T-helper 2 cell treated with Interferon-gamma antibody and Interleukin-4, amounts not matched to agents 5 μg/mL and 100 μg/mL, for 36 hours (primary cell): ENCODE results near the gene AKAP13.

Experiments used
- DNase-seq: peaks from one replicate; pipeline ENCODE4 v3.0.0; 2021; ENCODE audit warnings: low spot score
- H3K27ac Mint-ChIP-seq: one replicate; pipeline ENCODE4 v1.8.0; 2021; ENCODE audit warnings: mild to moderate bottlenecking, mixed read lengths
- H3K27me3 Mint-ChIP-seq: one replicate; pipeline ENCODE4 v1.8.0; 2021; ENCODE audit warnings: low read depth, mixed read lengths
- H3K36me3 Mint-ChIP-seq: one replicate; pipeline ENCODE4 v1.8.0; 2021; ENCODE audit warnings: low read depth, mixed read lengths
- H3K4me1 Mint-ChIP-seq: one replicate; pipeline ENCODE4 v1.8.0; 2021; ENCODE audit warnings: low read depth, mixed read lengths
- H3K4me3 Mint-ChIP-seq: one replicate; pipeline ENCODE4 v1.8.0; 2022; ENCODE audit warnings: mild to moderate bottlenecking, moderate library complexity, mixed read lengths
- H3K9me3 Mint-ChIP-seq: one replicate; pipeline ENCODE4 v1.8.0; 2021; ENCODE audit warnings: mixed read lengths

Gene AKAP13

GRCh38 chr15:85760049-85760448, 379.6 kb downstream of the AKAP13 start:
- H3K4me3 Mint-ChIP-seq = no peak overlapping the region
- no peak overlapping the region for H3K27ac Mint-ChIP-seq
- H3K27me3 Mint-ChIP-seq = no peaks in the 10 kb centered on the region
- no peaks in the 10 kb centered on the region for H3K4me1 Mint-ChIP-seq
- DNase-seq = no peak
- H3K9me3 Mint-ChIP-seq = no peaks in the 10 kb centered on the region
- H3K36me3 Mint-ChIP-seq = no peaks in the 10 kb centered on the region

GRCh38 chr15:85760531-85761371, 380.3 kb downstream of the AKAP13 start:
- H3K4me3 Mint-ChIP-seq = no peak overlapping the region
- H3K27me3 Mint-ChIP-seq = no peaks in the 10 kb centered on the region
- no peaks in the 10 kb centered on the region for H3K4me1 Mint-ChIP-seq
- H3K27ac Mint-ChIP-seq = no peak overlapping the region
- H3K36me3 Mint-ChIP-seq = no peaks in the 10 kb centered on the region
- no peaks in the 10 kb centered on the region for H3K9me3 Mint-ChIP-seq
- DNase-seq = no peak

DNA sequence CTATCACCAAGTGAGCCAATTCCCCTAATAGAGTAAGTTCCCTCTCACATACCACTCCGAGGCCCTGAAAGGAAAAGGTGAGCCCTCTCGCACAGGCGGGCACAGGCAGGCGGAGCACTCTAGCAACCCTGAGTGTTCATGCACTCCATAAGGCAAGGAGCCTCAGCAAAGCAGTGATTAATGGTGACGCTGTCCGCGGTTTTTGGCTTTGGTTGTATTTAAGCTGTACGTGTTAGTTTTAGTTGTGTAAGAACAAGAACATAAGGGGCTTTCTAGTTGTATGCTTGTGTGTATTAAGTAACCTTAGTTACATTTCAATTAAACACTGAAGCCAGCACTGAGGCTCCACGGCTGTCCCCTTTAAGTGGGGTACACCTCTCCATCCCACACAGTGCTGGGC, 381.2 kb downstream of the AKAP13 start:
- Mint-ChIP-seq H3K4me1 (no peaks in the 10 kb centered on the region), H3K36me3 (no peaks in the 10 kb centered on the region), H3K27me3 (no peaks in the 10 kb centered on the region), H3K9me3 (no peaks in the 10 kb centered on the region), H3K4me3 (no peak overlapping the region), H3K27ac (no peak overlapping the region)
- DNase-seq = no peak

DNA sequence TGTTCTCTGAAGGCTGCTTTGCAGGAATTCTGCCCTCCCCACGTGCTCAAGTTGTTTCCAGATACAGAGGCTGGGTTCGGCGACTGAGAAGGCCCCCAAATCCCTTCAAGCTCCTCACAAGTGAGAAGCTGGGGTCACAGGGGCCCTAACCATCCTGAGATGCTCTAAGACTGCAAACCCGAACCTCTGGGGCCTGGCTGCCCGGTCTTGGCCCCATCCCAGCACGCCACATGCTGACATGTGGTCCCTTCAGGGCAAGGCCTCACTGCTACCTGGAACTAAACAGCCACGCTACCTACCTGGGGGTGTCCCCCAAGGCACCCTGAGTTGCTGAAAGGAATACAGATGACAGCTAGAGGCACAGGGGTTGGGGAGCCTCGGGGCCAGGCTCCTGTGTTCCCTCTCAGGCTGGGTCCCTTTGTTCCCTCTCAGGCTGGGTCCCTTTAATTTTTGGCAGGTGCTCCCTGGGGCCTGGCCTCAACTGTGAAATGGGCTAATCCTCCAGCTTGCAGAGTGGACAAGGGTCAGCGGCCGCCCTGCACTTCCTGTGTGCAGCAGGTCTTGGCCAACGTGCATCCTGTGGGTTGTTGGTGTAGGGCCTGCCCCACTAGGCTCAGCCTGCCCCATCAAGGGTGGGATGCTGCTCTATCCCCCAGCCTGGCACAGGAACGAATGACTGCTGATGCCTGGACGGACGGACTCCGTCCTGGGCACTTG, 381.8 kb downstream of the AKAP13 start:
- no peaks in the 10 kb centered on the region for H3K4me1 Mint-ChIP-seq
- no peak overlapping the region for H3K4me3 Mint-ChIP-seq
- DNase-seq = no peak
- H3K36me3 Mint-ChIP-seq = no peaks in the 10 kb centered on the region
- H3K9me3 Mint-ChIP-seq = no peaks in the 10 kb centered on the region
- no peak overlapping the region for H3K27ac Mint-ChIP-seq
- no peaks in the 10 kb centered on the region for H3K27me3 Mint-ChIP-seq

GRCh38 chr15:85762756-85763127, 382.3 kb downstream of the AKAP13 start:
- H3K9me3 Mint-ChIP-seq = no peaks in the 10 kb centered on the region
- H3K36me3 Mint-ChIP-seq = no peaks in the 10 kb centered on the region
- no peaks in the 10 kb centered on the region for H3K4me1 Mint-ChIP-seq
- no peak overlapping the region for H3K27ac Mint-ChIP-seq
- DNase-seq = no peak
- H3K4me3 Mint-ChIP-seq = no peak overlapping the region
- no peaks in the 10 kb centered on the region for H3K27me3 Mint-ChIP-seq

DNA sequence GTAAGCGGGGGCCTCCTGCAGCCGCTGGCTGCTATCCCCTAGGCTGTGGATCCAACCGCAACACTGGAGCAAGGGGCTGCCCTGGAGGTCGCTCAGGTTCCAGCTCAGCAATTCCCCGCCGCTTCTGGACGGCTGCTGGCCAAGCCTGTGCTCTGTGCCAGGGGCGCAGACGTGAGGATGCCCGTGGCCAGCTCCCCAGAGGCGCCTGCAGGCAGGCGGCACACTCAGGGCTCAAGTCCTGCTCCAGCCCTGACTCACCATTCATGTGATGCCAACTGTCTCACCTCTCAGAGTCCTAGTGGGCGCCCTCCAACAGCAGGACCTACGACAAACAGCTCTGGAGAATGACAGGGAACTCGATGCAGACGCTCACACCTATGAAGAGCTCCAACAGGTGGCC, 382.8 kb downstream of the AKAP13 start:
- Mint-ChIP-seq H3K9me3 (no peaks in the 10 kb centered on the region), H3K36me3 (no peaks in the 10 kb centered on the region), H3K27me3 (no peaks in the 10 kb centered on the region), H3K27ac (no peak overlapping the region), H3K4me3 (no peak overlapping the region), H3K4me1 (no peaks in the 10 kb centered on the region)
- no peak for DNase-seq

DNA sequence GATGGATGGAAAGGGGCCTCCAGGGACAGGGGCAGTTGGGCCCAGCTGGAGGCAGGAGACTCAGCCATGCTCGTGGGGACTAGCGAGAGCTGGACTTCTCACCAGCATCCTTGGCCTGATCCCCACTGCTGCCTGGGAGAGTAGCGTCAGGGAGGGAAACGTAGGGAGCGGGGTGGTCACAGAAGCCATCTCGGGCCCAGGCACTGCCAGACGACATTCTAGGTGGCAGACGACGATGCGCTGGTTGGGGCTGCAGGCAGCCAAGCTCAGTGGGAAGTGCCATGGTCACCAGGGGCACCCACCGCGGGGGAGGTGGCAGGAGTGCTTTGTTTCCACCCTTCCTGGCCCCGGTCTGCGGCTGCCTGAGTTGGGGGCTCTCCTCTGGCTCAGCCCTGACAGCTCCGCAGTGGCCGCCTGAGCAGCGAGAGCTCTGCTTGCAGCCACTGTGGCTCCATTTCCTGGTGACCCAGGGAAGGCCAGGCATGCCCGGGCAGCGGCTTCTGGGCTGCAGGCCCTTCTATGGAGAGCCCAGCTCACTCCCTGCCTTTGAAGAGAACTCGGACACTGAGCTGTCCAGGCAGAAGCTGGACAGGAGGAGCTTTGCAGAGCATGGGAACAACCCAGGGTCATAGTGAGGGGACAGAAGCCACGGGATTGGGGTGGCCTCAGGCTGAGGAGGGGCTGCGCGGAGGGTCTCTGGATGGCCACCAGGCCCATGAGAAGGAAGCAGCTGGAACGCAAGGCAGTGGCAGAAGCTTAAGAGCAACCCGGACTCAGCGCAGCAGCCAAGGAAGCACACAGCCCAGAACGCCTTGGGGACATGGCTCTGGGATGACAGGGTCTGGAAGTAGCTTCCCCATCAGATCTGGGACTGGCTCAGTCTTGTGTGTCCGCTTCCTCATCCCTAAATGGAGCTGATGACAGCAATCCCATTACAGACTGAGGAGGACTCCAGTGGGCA, 383.6 kb downstream of the AKAP13 start:
- no peaks in the 10 kb centered on the region for H3K4me1 Mint-ChIP-seq
- no peaks in the 10 kb centered on the region for H3K36me3 Mint-ChIP-seq
- H3K9me3 Mint-ChIP-seq = no peaks in the 10 kb centered on the region
- no peak overlapping the region for H3K27ac Mint-ChIP-seq
- DNase-seq = no peak
- H3K27me3 Mint-ChIP-seq = no peaks in the 10 kb centered on the region
- no peak overlapping the region for H3K4me3 Mint-ChIP-seq

- Mint-ChIP-seq H3K36me3 (no peaks in the 10 kb centered on the region), H3K27me3 (no peaks in the 10 kb centered on the region), H3K27ac (no peak overlapping the region), H3K9me3 (no peaks in the 10 kb centered on the region), H3K4me1 (no peaks in the 10 kb centered on the region), H3K4me3 (no peak overlapping the region)
- no peak for DNase-seq
These were observed 384.4 kb downstream of the AKAP13 start for GRCh38 chr15:85764649-85765277.

DNA sequence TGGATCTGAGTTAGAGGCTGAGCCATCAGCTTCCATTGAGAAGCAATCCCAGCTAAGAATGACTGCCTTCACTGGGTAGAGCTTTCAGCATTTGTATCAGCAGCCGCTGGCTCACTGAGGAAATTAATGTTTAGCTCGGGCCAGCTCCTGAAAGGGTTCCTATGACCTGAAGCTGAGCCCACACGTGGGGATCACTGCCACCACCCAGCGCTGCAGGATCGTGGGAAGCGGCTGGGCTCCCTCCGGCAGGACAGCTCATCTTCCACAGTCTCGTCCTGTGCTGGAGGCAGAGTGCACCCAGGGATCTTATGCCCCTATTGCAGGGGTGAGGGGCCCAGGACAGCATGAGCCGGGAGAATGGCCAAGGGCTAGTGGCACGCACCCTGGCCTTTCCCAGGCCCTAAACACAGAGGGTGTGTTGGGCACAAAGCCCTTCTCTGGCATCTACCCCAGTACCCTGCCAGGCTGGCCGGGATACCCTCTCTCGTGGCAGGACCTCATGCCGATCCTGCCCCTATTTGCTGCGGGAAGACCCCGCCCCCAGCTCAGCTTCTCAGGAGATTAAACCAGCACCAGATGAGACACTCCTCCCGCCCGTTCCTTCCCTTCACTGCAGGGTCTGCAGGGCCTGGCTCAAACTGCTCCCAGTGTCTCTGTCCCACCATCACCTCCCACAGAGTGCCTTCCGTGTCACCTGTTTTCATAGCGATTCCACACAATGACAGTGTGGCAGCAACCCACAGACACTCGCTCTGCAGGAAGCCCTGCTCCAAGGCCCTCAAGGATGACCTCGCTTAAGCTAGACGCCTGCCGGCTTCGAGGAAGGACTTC, 385.8 kb downstream of the AKAP13 start:
- H3K9me3 Mint-ChIP-seq = no peaks in the 10 kb centered on the region
- no peaks in the 10 kb centered on the region for H3K27me3 Mint-ChIP-seq
- no peak overlapping the region for H3K27ac Mint-ChIP-seq
- H3K4me3 Mint-ChIP-seq = no peak overlapping the region
- H3K36me3 Mint-ChIP-seq = no peaks in the 10 kb centered on the region
- no peak for DNase-seq
- H3K4me1 Mint-ChIP-seq = no peaks in the 10 kb centered on the region

- H3K9me3 Mint-ChIP-seq = no peaks in the 10 kb centered on the region
- H3K27me3 Mint-ChIP-seq = no peaks in the 10 kb centered on the region
- no peaks in the 10 kb centered on the region for H3K4me1 Mint-ChIP-seq
These were observed 387.6 kb downstream of the AKAP13 start for GRCh38 chr15:85767785-85768529.

DNA sequence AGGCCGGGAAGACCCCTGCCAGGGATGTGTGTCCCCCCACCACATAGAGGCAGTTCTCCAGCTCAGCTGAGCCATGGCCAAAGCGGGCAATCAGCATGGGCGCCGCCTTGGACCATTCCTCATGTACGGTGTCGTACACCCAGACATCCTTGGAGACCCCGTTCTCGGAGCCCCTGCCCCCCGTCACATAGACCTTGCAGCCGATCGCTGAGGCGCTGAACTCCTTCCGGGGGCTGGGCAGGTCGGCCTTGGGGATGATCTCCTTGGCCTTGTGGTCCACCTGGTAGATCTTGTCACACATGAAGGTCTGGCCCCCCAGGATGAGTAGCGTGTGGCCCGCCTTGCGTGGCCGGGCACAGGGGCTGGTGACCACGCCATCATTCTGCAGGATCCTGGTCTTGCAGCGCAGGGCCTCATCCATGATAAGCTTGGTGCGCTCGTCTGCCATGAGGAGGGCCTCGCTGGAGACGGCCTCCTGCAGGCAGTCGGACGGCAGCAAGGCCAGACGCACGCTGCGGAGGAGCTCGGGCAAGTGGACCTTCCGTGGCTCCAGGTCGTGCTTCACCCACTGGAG, 388.3 kb downstream of the AKAP13 start:
- no peak for DNase-seq
- no peak overlapping the region for H3K4me3 Mint-ChIP-seq
- H3K27ac Mint-ChIP-seq = no peak overlapping the region
- no peaks in the 10 kb centered on the region for H3K4me1 Mint-ChIP-seq
- H3K36me3 Mint-ChIP-seq = no peaks in the 10 kb centered on the region
- no peaks in the 10 kb centered on the region for H3K27me3 Mint-ChIP-seq
- H3K9me3 Mint-ChIP-seq = no peaks in the 10 kb centered on the region

More at GRCh38 chr15:85767785-85768529, 387.6 kb downstream of the AKAP13 start:
- Mint-ChIP-seq H3K27ac (no peak overlapping the region), H3K36me3 (no peaks in the 10 kb centered on the region), H3K4me3 (no peak overlapping the region)
- no peak for DNase-seq

DNA sequence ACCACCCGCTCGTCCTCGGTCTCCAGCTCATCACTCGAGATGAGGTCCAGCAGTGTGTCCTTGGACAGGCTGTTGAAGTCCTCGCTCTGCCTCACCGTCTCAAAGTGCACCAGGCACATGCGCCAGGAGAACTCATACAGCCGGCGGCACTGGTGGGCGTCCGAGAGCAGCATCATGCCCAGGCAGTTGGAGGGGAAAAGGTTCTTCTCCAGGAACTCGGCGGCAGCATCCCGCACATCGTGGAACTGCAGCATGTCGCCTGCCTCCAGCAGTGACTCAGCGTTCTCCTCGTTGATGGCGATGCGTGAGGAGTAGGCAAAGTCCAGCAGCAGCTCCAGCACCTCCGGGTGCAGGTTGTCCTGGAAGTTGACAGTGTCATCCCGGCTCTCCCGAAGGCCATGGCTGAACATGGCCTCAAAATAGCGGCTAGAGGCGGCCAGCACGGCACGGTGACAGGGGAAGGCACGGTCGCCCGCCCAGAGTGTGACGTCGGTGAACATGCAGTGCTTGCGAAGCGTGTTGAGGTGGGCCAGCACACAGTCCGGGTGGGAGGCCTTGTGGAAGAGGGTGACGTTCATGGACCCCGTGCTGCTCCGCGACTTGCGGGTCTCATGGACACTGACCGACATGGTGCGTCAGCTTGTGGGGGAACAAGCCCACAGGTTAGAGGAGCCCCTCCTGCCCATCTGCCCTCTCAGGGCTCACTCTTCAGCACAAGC, 388.9 kb downstream of the AKAP13 start:
- no peaks in the 10 kb centered on the region for H3K9me3 Mint-ChIP-seq
- H3K27ac Mint-ChIP-seq = no peak overlapping the region
- H3K4me3 Mint-ChIP-seq = no peak overlapping the region
- no peak for DNase-seq
- no peaks in the 10 kb centered on the region for H3K27me3 Mint-ChIP-seq
- H3K36me3 Mint-ChIP-seq = no peaks in the 10 kb centered on the region
- H3K4me1 Mint-ChIP-seq = no peaks in the 10 kb centered on the region
